MM.1S (cell line): ENCODE results near the gene CCL17.

Source experiments
- DNase-seq: peaks from one replicate; pipeline ENCODE4 v3.0.0-alpha.2; 2015
- H2AFZ ChIP-seq: fragments of 300-600 bp; sonication (generic); 2 replicates; pipeline ENCODE4 v1.6.0; 2016; ENCODE audit warnings: antibody characterized with exemption, low read length
- H3F3A ChIP-seq: fragments of 300-600 bp; sonication (generic); 2 replicates; pipeline ENCODE4 v1.6.1; 2016; ENCODE audit warnings: mild to moderate bottlenecking, antibody characterized with exemption, low read length, moderate library complexity, mixed read lengths; ENCODE audit not compliant: insufficient read depth
- H3K27ac ChIP-seq: fragments of 300-600 bp; sonication (generic); 2 replicates; pipeline ENCODE4 v1.5.1; 2016; ENCODE audit warnings: mild to moderate bottlenecking, low read length
- H3K27me3 ChIP-seq: fragments of 300-600 bp; sonication (generic); replicated peaks from 2 replicates; pipeline ENCODE4 v1.6.0; 2016; ENCODE audit warnings: low read length; ENCODE audit not compliant: insufficient read depth
- H3K36me3 ChIP-seq: fragments of 300-600 bp; sonication (generic); replicated peaks from 2 replicates; pipeline ENCODE4 v1.6.1; 2016; ENCODE audit warnings: mild to moderate bottlenecking, low read length, mixed read lengths; ENCODE audit not compliant: insufficient read depth
- H3K4me1 ChIP-seq: fragments of 300-600 bp; sonication (generic); 2 replicates; pipeline ENCODE4 v1.6.1; 2016; ENCODE audit warnings: low read length, mixed read lengths
- H3K4me2 ChIP-seq: fragments of 300-600 bp; sonication (generic); 2 replicates; pipeline ENCODE4 v1.6.0; 2016; ENCODE audit warnings: low read depth, low read length
- H3K4me3 ChIP-seq: fragments of 300-600 bp; sonication (generic); 2 replicates; pipeline ENCODE4 v1.5.1; 2016; ENCODE audit warnings: low read length, mixed read lengths
- H3K79me2 ChIP-seq: fragments of 300-600 bp; sonication (generic); 2 replicates; pipeline ENCODE4 v1.6.1; 2016; ENCODE audit warnings: mixed run types, low read length, mixed read lengths
- H3K9ac ChIP-seq: fragments of 300-600 bp; sonication (generic); 2 replicates; pipeline ENCODE4 v1.6.1; 2016; ENCODE audit warnings: low read length, mixed read lengths
- H3K9me2 ChIP-seq: fragments of 300-600 bp; sonication (generic); replicated peaks from 2 replicates; pipeline ENCODE4 v1.6.1; 2016; ENCODE audit warnings: mild to moderate bottlenecking, low read length, mixed read lengths; ENCODE audit not compliant: insufficient read depth
- H3K9me3 ChIP-seq: fragments of 300-600 bp; sonication (generic); replicated peaks from 2 replicates; pipeline ENCODE4 v1.6.1; 2016; ENCODE audit warnings: mild to moderate bottlenecking, low read length, mixed read lengths; ENCODE audit not compliant: insufficient read depth
- H4K20me1 ChIP-seq: fragments of 300-600 bp; sonication (generic); 2 replicates; pipeline ENCODE4 v1.6.1; 2016; ENCODE audit warnings: mild to moderate bottlenecking, low read length, moderate library complexity, mixed read lengths; ENCODE audit not compliant: insufficient read depth
- CTCF ChIP-seq: fragments of 300-600 bp; sonication (generic); IDR thresholded peaks from 2 replicates; pipeline ENCODE4 v1.5.1; 2016; ENCODE audit warnings: antibody characterized with exemption, low read length, mixed read lengths
- EZH2 ChIP-seq: fragments of 300-600 bp; sonication (generic); optimal IDR thresholded peaks from 2 replicates; pipeline ENCODE3; 2017; ENCODE audit warnings: low read depth, mild to moderate bottlenecking, antibody characterized with exemption, low read length, mixed read lengths
- EZH2phosphoT487 ChIP-seq: fragments of 300-600 bp; sonication (generic); IDR thresholded peaks from 2 replicates; pipeline ENCODE4 v1.6.1; 2018; ENCODE audit warnings: antibody characterized with exemption, low read length

The CCL17 gene

GRCh38 chr16:57424583-57424982 is 20.0 kb downstream of the CCL17 start:
- no peaks in the 10 kb centered on the region for H3K9me2 ChIP-seq
- no peaks in the 10 kb centered on the region for H4K20me1 ChIP-seq
- H3K27ac ChIP-seq = no peak overlapping the region
- H3K4me1 ChIP-seq = no peaks in the 10 kb centered on the region
- H3F3A ChIP-seq = no peaks in the 10 kb centered on the region
- H3K9ac ChIP-seq = no peak overlapping the region
- H3K27me3 ChIP-seq = no peaks in the 10 kb centered on the region
- H3K36me3 ChIP-seq = no peaks in the 10 kb centered on the region
- no peak overlapping the region for H2AFZ ChIP-seq
- DNase-seq = no peak
- H3K9me3 ChIP-seq = no peaks in the 10 kb centered on the region
- H3K4me3 ChIP-seq = no peak overlapping the region
- TF ChIP-seq CTCF (no peak), EZH2 (no peak), EZH2phosphoT487 (no peak)
- no peaks in the 10 kb centered on the region for H3K79me2 ChIP-seq
- H3K4me2 ChIP-seq = no peak overlapping the region

GRCh38 chr16:57426356-57426755 is 21.8 kb downstream of the CCL17 start:
- no peak overlapping the region for H3K9ac ChIP-seq
- H3K4me1 ChIP-seq = no peaks in the 10 kb centered on the region
- no peaks in the 10 kb centered on the region for H3K9me3 ChIP-seq

GRCh38 chr16:57427307-57427706 is 22.7 kb downstream of the CCL17 start:
- Histone ChIP-seq H3K27ac (no peak overlapping the region), H3K9me2 (no peaks in the 10 kb centered on the region), H3K4me1 (no peaks in the 10 kb centered on the region), H3K36me3 (peaks cover 9% of the 10 kb centered on the region; the same call in 1 of the 2 replicates), H4K20me1 (no peaks in the 10 kb centered on the region), H3K9ac (no peak overlapping the region), H2AFZ (no peak overlapping the region), H3K4me2 (no peak overlapping the region), H3K27me3 (no peaks in the 10 kb centered on the region), H3K9me3 (no peaks in the 10 kb centered on the region), H3K4me3 (no peak overlapping the region), H3K79me2 (no peaks in the 10 kb centered on the region), H3F3A (no peaks in the 10 kb centered on the region)
- no peak for DNase-seq
- no peak for TF ChIP-seq EZH2phosphoT487
- no peak for TF ChIP-seq EZH2
- no peak for TF ChIP-seq CTCF

More at GRCh38 chr16:57426356-57426755, 21.8 kb downstream of the CCL17 start:
- Histone ChIP-seq H3K4me3 (no peak overlapping the region), H3K4me2 (no peak overlapping the region), H3K79me2 (no peaks in the 10 kb centered on the region), H2AFZ (no peak overlapping the region), H3F3A (no peaks in the 10 kb centered on the region), H3K27me3 (no peaks in the 10 kb centered on the region), H3K36me3 (peaks cover 9% of the 10 kb centered on the region; the same call in 1 of the 2 replicates), H3K9me2 (no peaks in the 10 kb centered on the region), H3K27ac (no peak overlapping the region), H4K20me1 (no peaks in the 10 kb centered on the region)
- DNase-seq = no peak
- no peak for TF ChIP-seq CTCF
- no peak for TF ChIP-seq EZH2phosphoT487
- no peak for TF ChIP-seq EZH2
